ENCODE results near the gene EIF4E2. TPM values are rescaled to one million over a fixed set of nuclear protein-coding genes. Genes with fewer than 3 reads are reported as not detected.

Gene EIF4E2
- total RNA-seq, 1 donor from 2014 or later: 112 TPM

DNA sequence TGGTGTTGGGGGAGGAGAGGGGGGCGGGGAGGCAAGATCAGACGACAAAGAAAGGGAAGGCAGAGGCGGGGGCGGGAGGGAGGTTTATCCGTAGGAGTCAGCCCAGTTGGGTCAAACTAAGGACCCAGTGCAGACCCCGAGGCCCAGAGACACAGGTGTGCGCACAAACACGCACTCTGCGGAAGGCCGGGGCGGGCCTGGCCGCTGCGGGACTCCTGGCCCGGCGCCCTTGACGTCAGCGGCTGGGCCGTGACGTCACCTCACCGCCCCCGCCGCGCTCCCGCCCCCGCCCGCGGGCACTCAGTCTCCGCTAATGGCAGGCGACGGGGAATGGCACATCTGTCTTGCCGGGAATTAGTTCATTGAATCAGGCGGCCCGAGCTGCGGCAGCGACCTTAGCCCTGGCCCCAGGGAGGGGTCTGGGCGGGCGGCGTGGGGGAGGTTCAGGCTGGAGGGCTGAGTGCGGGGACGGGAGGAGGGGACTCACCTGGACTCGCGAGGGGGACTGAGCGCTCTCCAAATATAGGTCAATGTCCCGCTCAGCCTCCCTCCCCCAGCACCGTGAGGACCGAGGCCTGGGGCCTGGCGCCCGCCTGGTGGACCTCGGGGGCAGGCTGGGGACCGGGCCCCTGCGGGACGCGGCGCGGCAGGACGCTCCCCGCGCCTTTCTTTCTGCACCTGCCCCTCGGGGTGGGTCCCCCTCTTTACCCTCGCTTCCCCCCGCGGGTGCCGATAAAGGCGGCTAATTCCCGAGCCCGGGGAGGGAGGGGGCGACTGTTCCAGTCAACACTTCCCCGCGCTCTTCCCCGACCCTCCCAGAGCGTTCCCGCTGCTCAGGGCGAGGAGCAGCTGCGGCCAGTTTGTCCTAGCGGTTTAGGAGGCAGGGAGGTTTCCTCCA is 47.3 kb upstream of the EIF4E2 start:
- H3K27ac Mint-ChIP-seq (ENCODE audit: unreplicated experiment): no peak overlapping the region
- peaks cover 47% of the 10 kb centered on the region for H3K27me3 ChIP-seq (ENCODE audit: insufficient read depth, low read length)
- no peaks in the 10 kb centered on the region for H3K4me1 ChIP-seq (ENCODE audit: insufficient read depth, low read length)
- DNase-seq (ENCODE audit: low read depth) (peak; percentile 22), FAIRE-seq (no peak)
- H3K4me3 Mint-ChIP-seq (ENCODE audit: unreplicated experiment): peak overlapping the region; percentile 35
- H3K27ac ChIP-seq (ENCODE audit: low read depth, low read length): no peak overlapping the region
- TF ChIP-seq, protein P1, sequence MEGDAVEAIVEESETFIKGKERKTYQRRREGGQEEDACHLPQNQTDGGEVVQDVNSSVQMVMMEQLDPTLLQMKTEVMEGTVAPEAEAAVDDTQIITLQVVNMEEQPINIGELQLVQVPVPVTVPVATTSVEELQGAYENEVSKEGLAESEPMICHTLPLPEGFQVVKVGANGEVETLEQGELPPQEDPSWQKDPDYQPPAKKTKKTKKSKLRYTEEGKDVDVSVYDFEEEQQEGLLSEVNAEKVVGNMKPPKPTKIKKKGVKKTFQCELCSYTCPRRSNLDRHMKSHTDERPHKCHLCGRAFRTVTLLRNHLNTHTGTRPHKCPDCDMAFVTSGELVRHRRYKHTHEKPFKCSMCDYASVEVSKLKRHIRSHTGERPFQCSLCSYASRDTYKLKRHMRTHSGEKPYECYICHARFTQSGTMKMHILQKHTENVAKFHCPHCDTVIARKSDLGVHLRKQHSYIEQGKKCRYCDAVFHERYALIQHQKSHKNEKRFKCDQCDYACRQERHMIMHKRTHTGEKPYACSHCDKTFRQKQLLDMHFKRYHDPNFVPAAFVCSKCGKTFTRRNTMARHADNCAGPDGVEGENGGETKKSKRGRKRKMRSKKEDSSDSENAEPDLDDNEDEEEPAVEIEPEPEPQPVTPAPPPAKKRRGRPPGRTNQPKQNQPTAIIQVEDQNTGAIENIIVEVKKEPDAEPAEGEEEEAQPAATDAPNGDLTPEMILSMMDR (IDR thresholded peaks at IDR 0.05; ENCODE audit: insufficient read depth, low read depth, low read length): no peak
- TF ChIP-seq EZH2 (IDR thresholded peaks at IDR 0.05; ENCODE audit: insufficient read depth, low read length): peak; percentile 96
- H3K4me2 ChIP-seq (ENCODE audit: low read length): peak overlapping the region; percentile 59
- no peaks in the 10 kb centered on the region for H3K4me1 Mint-ChIP-seq (ENCODE audit: low read depth, unreplicated experiment)
- peaks cover 2% of the 10 kb centered on the region for H3K36me3 Mint-ChIP-seq (ENCODE audit: low read depth, unreplicated experiment)
- H3K79me2 ChIP-seq (ENCODE audit: insufficient read depth, low read length): no peaks in the 10 kb centered on the region
- no peak overlapping the region for H3K9ac ChIP-seq (ENCODE audit: low read length)
- H2AFZ ChIP-seq (ENCODE audit: low read depth, low read length): peak overlapping the region; percentile 26
- H3K9me3 Mint-ChIP-seq (ENCODE audit: unreplicated experiment): no peaks in the 10 kb centered on the region
- no peak overlapping the region for H3K4me3 ChIP-seq (ENCODE audit: insufficient read depth, low read depth, low read length)
- peaks cover 6% of the 10 kb centered on the region for H4K20me1 ChIP-seq (ENCODE audit: insufficient read depth, low read length)
- no peaks in the 10 kb centered on the region for H3K36me3 ChIP-seq (ENCODE audit: insufficient read depth, low read length)
- H3K27me3 Mint-ChIP-seq (ENCODE audit: low read depth, unreplicated experiment): peaks cover 70% of the 10 kb centered on the region
- H3K9me3 ChIP-seq (ENCODE audit: insufficient read depth, low read depth, low read length): no peaks in the 10 kb centered on the region

DNA sequence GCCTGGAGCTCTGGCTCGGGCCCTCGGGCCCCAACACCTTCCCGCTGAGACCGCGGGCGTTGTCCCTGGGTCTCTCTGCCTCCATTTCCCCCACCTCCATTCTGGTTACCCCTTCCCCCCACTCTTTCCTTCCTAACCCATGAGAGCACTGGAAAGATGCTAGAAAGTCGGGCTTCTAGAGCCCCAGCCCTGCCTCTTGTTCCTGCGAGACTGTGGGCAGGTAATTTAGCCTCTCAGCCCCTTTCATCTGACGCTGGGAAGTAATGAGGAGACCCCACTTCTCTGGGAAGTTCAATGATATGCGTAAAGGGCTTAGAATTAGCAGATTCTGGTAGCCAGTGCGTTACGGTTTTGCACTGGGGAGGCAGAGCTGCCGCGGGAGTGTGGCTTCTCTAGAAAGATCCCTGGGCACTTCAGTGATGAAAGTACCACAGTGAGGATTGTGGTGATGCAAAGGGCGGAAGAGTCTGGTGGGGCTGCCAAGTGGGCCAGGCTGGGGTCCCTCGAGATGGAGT is 46.6 kb upstream of the EIF4E2 start:
- H4K20me1 ChIP-seq (ENCODE audit: insufficient read depth, low read length): peaks cover 6% of the 10 kb centered on the region
- Mint-ChIP-seq H3K36me3 (ENCODE audit: low read depth, unreplicated experiment) (peaks cover 2% of the 10 kb centered on the region), H3K27ac (ENCODE audit: unreplicated experiment) (no peak overlapping the region), H3K4me1 (ENCODE audit: low read depth, unreplicated experiment) (no peaks in the 10 kb centered on the region), H3K9me3 (ENCODE audit: unreplicated experiment) (no peaks in the 10 kb centered on the region), H3K4me3 (ENCODE audit: unreplicated experiment) (peak overlapping the region; percentile 34), H3K27me3 (ENCODE audit: low read depth, unreplicated experiment) (peaks cover 70% of the 10 kb centered on the region)
- TF ChIP-seq EZH2 (IDR thresholded peaks at IDR 0.05; ENCODE audit: insufficient read depth, low read length): peak; percentile 86
- TF ChIP-seq, protein P1 (IDR thresholded peaks at IDR 0.05; ENCODE audit: insufficient read depth, low read depth, low read length): no peak
- H3K9ac ChIP-seq (ENCODE audit: low read length): no peak overlapping the region
- H3K4me1 ChIP-seq (ENCODE audit: insufficient read depth, low read length): no peaks in the 10 kb centered on the region
- H3K27me3 ChIP-seq (ENCODE audit: insufficient read depth, low read length): peaks cover 47% of the 10 kb centered on the region
- H3K27ac ChIP-seq (ENCODE audit: low read depth, low read length): no peak overlapping the region
- no peak for DNase-seq (ENCODE audit: low read depth)
- no peak for FAIRE-seq
- H3K79me2 ChIP-seq (ENCODE audit: insufficient read depth, low read length): no peaks in the 10 kb centered on the region
- H3K36me3 ChIP-seq (ENCODE audit: insufficient read depth, low read length): no peaks in the 10 kb centered on the region
- no peaks in the 10 kb centered on the region for H3K9me3 ChIP-seq (ENCODE audit: insufficient read depth, low read depth, low read length)
- no peak overlapping the region for H3K4me2 ChIP-seq (ENCODE audit: low read length)
- H3K4me3 ChIP-seq (ENCODE audit: insufficient read depth, low read depth, low read length): no peak overlapping the region
- no peak overlapping the region for H2AFZ ChIP-seq (ENCODE audit: low read depth, low read length)

GRCh38 chr2:232504438-232504837 is 46.1 kb upstream of the EIF4E2 start:
- H3K4me3 Mint-ChIP-seq (ENCODE audit: unreplicated experiment): no peak overlapping the region
- Histone ChIP-seq H3K4me3 (ENCODE audit: insufficient read depth, low read depth, low read length) (no peak overlapping the region), H3K27ac (ENCODE audit: low read depth, low read length) (no peak overlapping the region), H2AFZ (ENCODE audit: low read depth, low read length) (no peak overlapping the region), H3K79me2 (ENCODE audit: insufficient read depth, low read length) (no peaks in the 10 kb centered on the region), H3K4me1 (ENCODE audit: insufficient read depth, low read length) (no peaks in the 10 kb centered on the region), H3K27me3 (ENCODE audit: insufficient read depth, low read length) (peaks cover 47% of the 10 kb centered on the region), H3K9me3 (ENCODE audit: insufficient read depth, low read depth, low read length) (no peaks in the 10 kb centered on the region), H3K9ac (ENCODE audit: low read length) (no peak overlapping the region), H3K4me2 (ENCODE audit: low read length) (no peak overlapping the region), H4K20me1 (ENCODE audit: insufficient read depth, low read length) (peaks cover 6% of the 10 kb centered on the region), H3K36me3 (ENCODE audit: insufficient read depth, low read length) (no peaks in the 10 kb centered on the region)
- no peaks in the 10 kb centered on the region for H3K9me3 Mint-ChIP-seq (ENCODE audit: unreplicated experiment)
- FAIRE-seq: no peak
- H3K27ac Mint-ChIP-seq (ENCODE audit: unreplicated experiment): no peak overlapping the region
- no peaks in the 10 kb centered on the region for H3K4me1 Mint-ChIP-seq (ENCODE audit: low read depth, unreplicated experiment)
- TF ChIP-seq, protein P1 (IDR thresholded peaks at IDR 0.05; ENCODE audit: insufficient read depth, low read depth, low read length): no peak
- no peak for TF ChIP-seq EZH2 (IDR thresholded peaks at IDR 0.05; ENCODE audit: insufficient read depth, low read length)
- H3K36me3 Mint-ChIP-seq (ENCODE audit: low read depth, unreplicated experiment): peaks cover 2% of the 10 kb centered on the region
- H3K27me3 Mint-ChIP-seq (ENCODE audit: low read depth, unreplicated experiment): peaks cover 72% of the 10 kb centered on the region
- DNase-seq (ENCODE audit: low read depth): no peak

Measured in astrocyte (in vitro differentiated cells and primary cell).